ENCODE results near the gene ABI3BP. TPM values are rescaled to one million over a fixed set of nuclear protein-coding genes. Genes with fewer than 3 reads are reported as not detected.

The ABI3BP gene
- total RNA-seq, 6 experiments from 2014 or later: 1.5 to 4.9 (median 3.0) TPM

- Histone ChIP-seq H3K4me3 (no peak overlapping the region), H3K4me1 (no peaks in the 10 kb centered on the region), H3K27ac (no peak overlapping the region), H3K27me3 (no peaks in the 10 kb centered on the region), H3K36me3 (no peaks in the 10 kb centered on the region), H3K9me3 (no peaks in the 10 kb centered on the region)
- TF ChIP-seq CTCF (IDR thresholded peaks at IDR 0.05) (no peak), POLR2A (IDR thresholded peaks at IDR 0.05) (no peak)
- WGBS (ENCODE audit: insufficient coverage, low coverage, low lambda C conversion rate, missing lambda C conversion rate): 13% methylated on average over 2 of the region's 2 CpGs
- no peak for DNase-seq
- ATAC-seq: no peak
- intact Hi-C loops (cut with DNase I): no loop called here
Observed at GRCh38 chr3:101009386-101009785, 16.2 kb upstream of the ABI3BP start.

GRCh38 chr3:100999160-100999559, 5.9 kb upstream of the ABI3BP start:
- H3K9me3 ChIP-seq: no peaks in the 10 kb centered on the region
- no peaks in the 10 kb centered on the region for H3K36me3 ChIP-seq
- DNase-seq (no peak), ATAC-seq (no peak)
- no peak overlapping the region for H3K27ac ChIP-seq
- H3K4me3 ChIP-seq: no peak overlapping the region
- intact Hi-C loops (cut with DNase I): no loop called here
- H3K4me1 ChIP-seq: no peaks in the 10 kb centered on the region
- no peaks in the 10 kb centered on the region for H3K27me3 ChIP-seq
- no peak for TF ChIP-seq POLR2A (IDR thresholded peaks at IDR 0.05)
- TF ChIP-seq CTCF (IDR thresholded peaks at IDR 0.05): no peak
- WGBS (ENCODE audit: insufficient coverage, low coverage, low lambda C conversion rate, missing lambda C conversion rate): 54% methylated on average over 2 of the region's 2 CpGs

- H3K27me3 ChIP-seq: no peaks in the 10 kb centered on the region
- 54% methylated on average over 2 of the region's 2 CpGs for WGBS (ENCODE audit: insufficient coverage, low coverage, low lambda C conversion rate, missing lambda C conversion rate)
- H3K9me3 ChIP-seq: no peaks in the 10 kb centered on the region
- intact Hi-C loops (cut with DNase I): no loop called here
- TF ChIP-seq POLR2A (IDR thresholded peaks at IDR 0.05): no peak
- TF ChIP-seq CTCF (IDR thresholded peaks at IDR 0.05): no peak
- H3K4me3 ChIP-seq: no peak overlapping the region
- no peaks in the 10 kb centered on the region for H3K36me3 ChIP-seq
- ATAC-seq: no peak
- no peak overlapping the region for H3K27ac ChIP-seq
- H3K4me1 ChIP-seq: no peaks in the 10 kb centered on the region
- DNase-seq: no peak
Observed at GRCh38 chr3:100994809-100995208, 1.6 kb upstream of the ABI3BP start.

- Histone ChIP-seq H3K4me3 (no peak overlapping the region), H3K9me3 (no peaks in the 10 kb centered on the region), H3K27ac (no peak overlapping the region), H3K27me3 (no peaks in the 10 kb centered on the region), H3K36me3 (no peaks in the 10 kb centered on the region), H3K4me1 (no peaks in the 10 kb centered on the region)
- TF ChIP-seq CTCF (IDR thresholded peaks at IDR 0.05): no peak
- no peak for TF ChIP-seq POLR2A (IDR thresholded peaks at IDR 0.05)
- intact Hi-C loops (cut with DNase I): no loop called here
- 61% methylated on average over 5 of the region's 5 CpGs for WGBS (ENCODE audit: insufficient coverage, low coverage, low lambda C conversion rate, missing lambda C conversion rate)
- ATAC-seq: no peak
- no peak for DNase-seq
Observed at GRCh38 chr3:100994187-100994586, 966 bp upstream of the ABI3BP start.
